Measurements from ENCODE around the gene TRIM50. TPM values are rescaled to one million over a fixed set of nuclear protein-coding genes. Genes with fewer than 3 reads are reported as not detected.
"Not testable (repeated sequence)": the region's sequence is repeated elsewhere in the genome, so short reads cannot be mapped to it uniquely, and the experiment has no call there.

TRIM50 gene
- total RNA-seq, 1 donor from 2014 or later: not detected

- FAIRE-seq; DNase-seq (ENCODE audit: low spot score in 2 of 2): not testable (repeated sequence)
These were observed 8.3 kb downstream of the TRIM50 start for GRCh38 chr7:73319541-73319940.

GRCh38 chr7:73318656-73319204, 9.2 kb downstream of the TRIM50 start:
- FAIRE-seq; DNase-seq (ENCODE audit: low spot score in 2 of 2): not testable (repeated sequence)

- no peak for FAIRE-seq
- DNase-seq (ENCODE audit: low spot score in 2 of 2): no peak
These were observed 11.4 kb downstream of the TRIM50 start for GRCh38 chr7:73316521-73316920.

- FAIRE-seq (no peak), DNase-seq (ENCODE audit: low spot score in 2 of 2) (no peak)
These were observed 13.6 kb downstream of the TRIM50 start for GRCh38 chr7:73314271-73314670.

GRCh38 chr7:73313521-73313906, 14.4 kb downstream of the TRIM50 start:
- DNase-seq (ENCODE audit: low spot score in 2 of 2) (no peak), FAIRE-seq (no peak)

GRCh38 chr7:73312831-73313520, 14.9 kb downstream of the TRIM50 start:
- no peak for FAIRE-seq
- no peak for DNase-seq (ENCODE audit: low spot score in 2 of 2)

GRCh38 chr7:73311421-73311820, 16.5 kb downstream of the TRIM50 start:
- FAIRE-seq; DNase-seq (ENCODE audit: low spot score in 2 of 2): not testable (repeated sequence)

GRCh38 chr7:73308665-73309214, 19.1 kb downstream of the TRIM50 start, which contains the start of gene NSUN5:
Gene NSUN5, minus strand, starts transcription at chr7:73308826. Its CDS starts 36 bp downstream, at chr7:73308790.
- no peak for FAIRE-seq

GRCh38 chr7:73308074-73308664, 19.7 kb downstream of the TRIM50 start:
- FAIRE-seq (no peak), DNase-seq (ENCODE audit: low spot score in 2 of 2) (no peak)

More at GRCh38 chr7:73308665-73309214, 19.1 kb downstream of the TRIM50 start, which contains the start of gene NSUN5:
- peak; percentile 81 to 83 for DNase-seq (ENCODE audit: low spot score in 2 of 2)

- no peak for FAIRE-seq
- DNase-seq (ENCODE audit: low spot score in 2 of 2): no peak
These were observed 20.4 kb downstream of the TRIM50 start for GRCh38 chr7:73307436-73307835.

- FAIRE-seq; DNase-seq (ENCODE audit: low spot score in 2 of 2): not testable (repeated sequence)
These were observed 23.1 kb downstream of the TRIM50 start for GRCh38 chr7:73304612-73305387.

- DNase-seq (ENCODE audit: low spot score in 2 of 2) (no peak), FAIRE-seq (no peak)
These were observed 23.8 kb downstream of the TRIM50 start for GRCh38 chr7:73304071-73304470.

- FAIRE-seq (no peak), DNase-seq (ENCODE audit: low spot score in 2 of 2) (no peak)
These were observed 24.3 kb downstream of the TRIM50 start for GRCh38 chr7:73303546-73303945.

- not testable (repeated sequence) for DNase-seq (ENCODE audit: low spot score in 2 of 2); FAIRE-seq
These were observed 25.0 kb downstream of the TRIM50 start for GRCh38 chr7:73302846-73303245.

GRCh38 chr7:73301108-73301507, 26.8 kb downstream of the TRIM50 start:
- not testable (repeated sequence) for DNase-seq (ENCODE audit: low spot score in 2 of 2); FAIRE-seq

GRCh38 chr7:73299812-73300211, 28.1 kb downstream of the TRIM50 start:
- not testable (repeated sequence) for DNase-seq (ENCODE audit: low spot score in 2 of 2); FAIRE-seq

GRCh38 chr7:73297706-73298105, 30.2 kb downstream of the TRIM50 start:
- DNase-seq (ENCODE audit: low spot score in 2 of 2); FAIRE-seq: not testable (repeated sequence)

GRCh38 chr7:73297235-73297634, 30.6 kb downstream of the TRIM50 start:
- FAIRE-seq; DNase-seq (ENCODE audit: low spot score in 2 of 2): not testable (repeated sequence)

GRCh38 chr7:73277210-73277609, 50.7 kb downstream of the TRIM50 start:
- DNase-seq (ENCODE audit: low spot score in 2 of 2); FAIRE-seq: not testable (repeated sequence)

GRCh38 chr7:73267813-73268212, 60.1 kb downstream of the TRIM50 start:
- not testable (repeated sequence) for DNase-seq (ENCODE audit: low spot score in 2 of 2); FAIRE-seq

All from frontal cortex (tissue), 4 donors.